ENCODE measurements around the gene TAS1R2. TPM values are rescaled to one million over a fixed set of nuclear protein-coding genes. Genes with fewer than 3 reads are reported as not detected.

TAS1R2 gene
- total RNA-seq, 3 donors from 2014 or later: not detected

DNA sequence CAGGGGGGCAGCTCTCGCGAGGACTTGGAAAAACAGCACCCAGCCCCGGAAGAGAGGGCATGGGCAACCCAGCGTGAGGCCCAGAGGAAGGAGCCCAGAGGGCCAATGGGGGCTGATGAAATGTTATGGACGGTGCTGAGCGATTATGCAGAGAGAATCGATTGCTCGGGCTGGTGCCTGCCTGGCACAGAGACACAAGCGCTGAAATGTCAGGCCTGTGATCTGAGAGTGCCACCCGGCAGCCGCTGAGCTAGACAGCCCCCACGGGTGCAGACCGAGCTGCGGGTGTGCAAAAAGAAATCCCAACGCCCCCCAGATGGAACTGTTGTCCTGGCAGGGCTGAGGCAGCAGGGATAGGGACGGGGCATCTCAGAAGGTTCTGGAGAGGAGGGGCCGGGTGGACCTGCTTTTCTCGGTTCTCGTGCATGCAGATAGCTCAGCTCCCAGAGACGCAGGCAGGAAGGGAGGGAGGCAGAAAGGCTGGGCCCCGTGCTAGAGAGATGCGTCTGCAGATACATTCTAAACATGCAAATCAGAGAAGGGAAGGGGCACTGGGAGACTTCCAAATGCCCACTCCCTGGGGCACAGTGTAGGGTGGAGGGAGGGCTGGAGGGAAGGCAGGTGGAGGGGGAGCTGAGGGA, 41.5 kb downstream of the TAS1R2 start:
- no peak for TF ChIP-seq POLR2A (IDR thresholded peaks at IDR 0.05)
- no peak for TF ChIP-seq POLR2AphosphoS5 (IDR thresholded peaks at IDR 0.05)
- TF ChIP-seq CTCF (IDR thresholded peaks at IDR 0.05): no peak
- Histone ChIP-seq H3K27me3 (peaks cover 0 to 44% of the 10 kb centered on the region in 2 donors), H3K27ac (no peak overlapping the region), H3K36me3 (no peaks in the 10 kb centered on the region), H3K9me3 (no peaks in the 10 kb centered on the region), H3K4me1 (no peaks in the 10 kb centered on the region), H3K4me3 (no peak overlapping the region)
- DNase-seq (ENCODE audit: low spot score in 2 of 2): no peak
- intact Hi-C loops (cut with DNase I; ENCODE audit: low total_unique reads): no loop called here

GRCh38 chr1:18817316-18817715, 42.1 kb downstream of the TAS1R2 start:
- Histone ChIP-seq H3K36me3 (no peaks in the 10 kb centered on the region), H3K27ac (no peak overlapping the region), H3K4me3 (no peak overlapping the region), H3K4me1 (no peaks in the 10 kb centered on the region), H3K27me3 (peaks cover 0 to 44% of the 10 kb centered on the region in 2 donors), H3K9me3 (no peaks in the 10 kb centered on the region)
- TF ChIP-seq CTCF (IDR thresholded peaks at IDR 0.05) (no peak), POLR2A (IDR thresholded peaks at IDR 0.05) (no peak), POLR2AphosphoS5 (IDR thresholded peaks at IDR 0.05) (no peak)
- DNase-seq (ENCODE audit: low spot score in 2 of 2): no peak
- intact Hi-C loops (cut with DNase I; ENCODE audit: low total_unique reads): no loop called here

GRCh38 chr1:18816808-18817207, 42.7 kb downstream of the TAS1R2 start:
- TF ChIP-seq POLR2A (IDR thresholded peaks at IDR 0.05) (no peak), POLR2AphosphoS5 (IDR thresholded peaks at IDR 0.05) (no peak), CTCF (IDR thresholded peaks at IDR 0.05) (no peak)
- intact Hi-C loops (cut with DNase I; ENCODE audit: low total_unique reads): no loop called here
- peaks cover 0 to 44% of the 10 kb centered on the region in 2 donors for H3K27me3 ChIP-seq
- no peaks in the 10 kb centered on the region for H3K4me1 ChIP-seq
- H3K4me3 ChIP-seq: no peak overlapping the region
- no peaks in the 10 kb centered on the region for H3K9me3 ChIP-seq
- H3K36me3 ChIP-seq: no peaks in the 10 kb centered on the region
- H3K27ac ChIP-seq: no peak overlapping the region
- no peak for DNase-seq (ENCODE audit: low spot score in 2 of 2)

DNA sequence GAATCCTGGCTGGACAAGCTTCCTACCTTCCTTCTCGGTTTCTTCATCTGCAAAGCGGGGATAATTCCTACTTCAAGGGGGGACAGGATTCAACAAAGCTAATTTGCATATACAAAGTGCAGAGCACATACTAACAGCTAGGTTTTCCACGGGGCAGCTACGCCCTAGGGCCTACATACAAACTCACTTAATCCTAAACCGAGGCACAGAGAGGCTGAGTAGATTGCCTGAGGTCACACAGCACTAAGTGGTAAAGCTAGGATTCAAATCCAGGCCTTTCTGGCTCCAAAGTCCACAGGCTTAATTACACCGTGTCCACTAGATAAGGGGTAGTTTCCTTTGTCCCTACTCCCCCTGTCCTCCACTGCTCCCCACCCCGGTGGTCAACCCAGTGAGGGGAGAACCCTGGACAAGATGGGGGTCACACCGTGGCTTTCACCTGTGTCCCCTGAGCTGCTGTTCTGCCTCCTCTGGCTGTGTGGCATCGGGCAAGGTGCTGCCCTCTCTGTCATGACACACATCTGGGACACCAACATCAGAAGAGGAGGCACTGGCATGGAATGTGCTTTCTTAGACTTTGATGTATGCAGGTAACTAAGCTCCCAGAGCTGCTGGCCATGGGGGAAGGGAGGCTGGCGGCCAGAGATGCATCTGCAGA, 44.5 kb downstream of the TAS1R2 start:
- peaks cover 0 to 35% of the 10 kb centered on the region in 2 donors for H3K27me3 ChIP-seq
- H3K27ac ChIP-seq: no peak overlapping the region
- TF ChIP-seq CTCF (IDR thresholded peaks at IDR 0.05) (no peak), POLR2AphosphoS5 (IDR thresholded peaks at IDR 0.05) (no peak), POLR2A (IDR thresholded peaks at IDR 0.05) (no peak)
- no peak overlapping the region for H3K4me3 ChIP-seq
- no peak for DNase-seq (ENCODE audit: low spot score in 2 of 2)
- intact Hi-C loops (cut with DNase I; ENCODE audit: low total_unique reads): no loop called here
- H3K9me3 ChIP-seq: no peaks in the 10 kb centered on the region
- no peaks in the 10 kb centered on the region for H3K36me3 ChIP-seq
- no peaks in the 10 kb centered on the region for H3K4me1 ChIP-seq

DNA sequence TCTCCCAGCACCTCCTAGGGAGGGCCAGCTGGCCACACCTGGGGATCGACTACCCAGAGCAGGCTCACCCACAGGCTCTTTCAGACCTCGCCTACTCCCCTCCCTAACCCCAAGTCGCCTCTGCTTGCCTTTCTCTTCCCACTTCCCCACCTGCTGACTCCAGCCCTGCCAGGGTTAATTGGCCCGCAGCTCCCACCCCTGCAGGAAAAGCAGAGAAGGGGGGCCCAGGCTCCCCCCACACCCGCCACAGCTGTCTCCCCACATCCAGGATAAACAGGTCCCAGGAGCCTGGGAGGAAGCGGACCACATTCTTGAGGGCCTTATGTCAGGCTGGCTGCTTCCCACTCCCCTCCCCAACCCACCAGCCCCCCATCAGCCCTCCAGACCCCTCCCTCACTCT, 45.0 kb downstream of the TAS1R2 start:
- H3K4me3 ChIP-seq: no peak overlapping the region
- no peaks in the 10 kb centered on the region for H3K36me3 ChIP-seq
- H3K27me3 ChIP-seq: peaks cover 0 to 29% of the 10 kb centered on the region in 2 donors

More for the DNA sequence above, 45.0 kb downstream of the TAS1R2 start:
- H3K27ac ChIP-seq: no peak overlapping the region
- no peak for TF ChIP-seq POLR2AphosphoS5 (IDR thresholded peaks at IDR 0.05)
- no peak for TF ChIP-seq POLR2A (IDR thresholded peaks at IDR 0.05)
- TF ChIP-seq CTCF (IDR thresholded peaks at IDR 0.05): no peak
- no peaks in the 10 kb centered on the region for H3K4me1 ChIP-seq
- intact Hi-C loops (cut with DNase I; ENCODE audit: low total_unique reads): no loop called here
- DNase-seq (ENCODE audit: low spot score in 2 of 2): no peak
- H3K9me3 ChIP-seq: no peaks in the 10 kb centered on the region
